HCEC 1CT (cell line): Measurements from ENCODE around the gene RASD2.

Source experiments
- DNase-seq: peaks from one replicate; pipeline ENCODE4 v3.0.0-alpha.2; 2017

Gene RASD2

GRCh38 chr22:35587896-35588295 is 47.3 kb downstream of the RASD2 start:
- DNase-seq, result no peak

GRCh38 chr22:35589071-35589755 is 48.6 kb downstream of the RASD2 start:
- DNase-seq, result peak; percentile 75

- no peak for DNase-seq
Measured at GRCh38 chr22:35589756-35590093, 49.1 kb downstream of the RASD2 start.

GRCh38 chr22:35590634-35591295 is 50.1 kb downstream of the RASD2 start:
- no peak for DNase-seq

GRCh38 chr22:35591714-35592417 is 51.2 kb downstream of the RASD2 start:
- DNase-seq, result no peak

GRCh38 chr22:35592418-35592967 is 51.9 kb downstream of the RASD2 start:
- no peak for DNase-seq

GRCh38 chr22:35593071-35593890 is 52.6 kb downstream of the RASD2 start:
- no peak for DNase-seq

GRCh38 chr22:35593891-35594470 is 53.4 kb downstream of the RASD2 start:
- no peak for DNase-seq

- no peak for DNase-seq
Measured at GRCh38 chr22:35594686-35595085, 54.1 kb downstream of the RASD2 start.

- no peak for DNase-seq
Measured at GRCh38 chr22:35596821-35597220, 56.2 kb downstream of the RASD2 start.

- DNase-seq, result no peak
Measured at GRCh38 chr22:35597692-35598395, 57.2 kb downstream of the RASD2 start.

- no peak for DNase-seq
Measured at GRCh38 chr22:35598396-35598710, 57.7 kb downstream of the RASD2 start.

GRCh38 chr22:35599364-35599763 is 58.7 kb downstream of the RASD2 start:
- no peak for DNase-seq

- DNase-seq, result no peak
Measured at GRCh38 chr22:35600476-35600875, 59.8 kb downstream of the RASD2 start.

GRCh38 chr22:35601013-35601580 is 60.5 kb downstream of the RASD2 start:
- no peak for DNase-seq

- DNase-seq, result peak; percentile 53
Measured at GRCh38 chr22:35601743-35602615, 61.3 kb downstream of the RASD2 start.
